ENCODE measurements around the gene CD151.

DNA sequence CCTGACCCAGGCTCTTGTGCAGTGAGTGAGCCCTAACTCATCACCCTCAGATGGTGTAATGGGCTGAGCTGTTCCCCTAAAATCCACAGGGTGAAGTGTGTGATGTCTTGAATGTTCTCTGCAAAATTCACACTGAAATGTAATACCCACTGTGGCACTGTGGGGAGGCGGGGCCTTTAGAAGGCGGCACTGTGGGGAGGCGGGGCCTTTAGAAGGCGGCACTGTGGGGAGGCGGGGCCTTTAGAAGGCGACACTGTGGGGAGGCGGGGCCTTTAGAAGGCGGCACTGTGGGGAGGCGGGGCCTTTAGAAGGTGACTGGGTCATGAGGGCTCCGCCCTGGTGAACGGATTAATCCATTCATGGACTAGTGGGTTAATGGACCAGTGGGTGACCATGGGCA lies 44.8 kb downstream of the CD151 start:
- no peak for TF ChIP-seq ZNF274 (IDR thresholded peaks at IDR 0.05; ENCODE audit: low read depth, low read length)
- no peak for TF ChIP-seq SUZ12 (IDR thresholded peaks at IDR 0.05; ENCODE audit: extremely low read depth, insufficient read depth, insufficient read length)

Data from NT2/D1 (cell line).